Fibroblast of gingiva (primary cell): ENCODE measurements around the gene GUCD1.
"Not testable (repeated sequence)": the region's sequence is repeated elsewhere in the genome, so short reads cannot be mapped to it uniquely, and the experiment has no call there.

ENCODE experiments used
- DNase-seq: peaks from one replicate; pipeline ENCODE4 v3.0.0-alpha.2; 2011; ENCODE audit warnings: low read depth

GUCD1 gene

DNA sequence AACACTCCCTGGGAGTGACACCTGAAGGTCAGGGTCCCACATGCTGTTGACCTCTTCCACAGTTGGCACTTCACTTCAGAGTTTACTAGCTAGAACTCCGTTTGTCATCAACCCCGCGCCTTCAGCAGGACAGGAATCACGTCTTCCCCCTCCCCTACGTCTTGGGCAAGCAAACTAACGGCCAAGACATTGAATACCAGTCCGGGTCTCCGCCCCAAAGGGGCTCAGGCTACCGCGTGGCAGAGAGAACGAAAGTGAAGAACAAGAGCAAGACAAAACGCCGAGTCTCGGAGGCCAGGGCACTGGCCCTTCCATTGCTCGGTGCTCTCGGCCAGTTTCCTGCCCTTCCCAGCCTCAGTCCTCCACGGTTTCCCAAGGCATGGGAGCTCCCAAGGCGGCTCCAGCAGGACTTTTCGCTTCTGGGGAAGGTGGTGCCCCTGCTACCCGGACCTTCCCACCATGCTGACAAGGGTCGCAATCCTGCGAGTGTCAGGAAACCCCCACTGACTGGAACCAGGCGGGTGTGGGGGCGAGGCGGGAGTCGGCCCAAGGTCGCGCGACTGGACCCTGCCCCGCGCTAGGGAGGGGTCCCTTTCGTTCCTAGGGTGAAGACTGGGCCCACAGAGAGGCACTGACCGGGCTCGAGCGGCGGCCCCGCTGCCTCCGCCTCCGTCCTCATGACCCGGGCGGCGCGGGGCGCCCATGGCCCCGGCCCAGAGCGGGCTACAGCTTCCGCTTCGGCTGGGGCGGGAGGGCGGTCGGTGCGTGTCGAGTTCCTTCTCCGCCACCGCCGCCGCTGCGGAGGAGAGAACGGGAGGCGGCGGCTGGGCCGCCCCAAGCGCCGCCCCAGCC is at the start of gene GUCD1:
GUCD1 (minus strand) TSS at position 826 of the 852 bp plus-strand sequence; CDS start at position 679, 147 bp downstream.
- DNase-seq: peak; percentile 49

DNA sequence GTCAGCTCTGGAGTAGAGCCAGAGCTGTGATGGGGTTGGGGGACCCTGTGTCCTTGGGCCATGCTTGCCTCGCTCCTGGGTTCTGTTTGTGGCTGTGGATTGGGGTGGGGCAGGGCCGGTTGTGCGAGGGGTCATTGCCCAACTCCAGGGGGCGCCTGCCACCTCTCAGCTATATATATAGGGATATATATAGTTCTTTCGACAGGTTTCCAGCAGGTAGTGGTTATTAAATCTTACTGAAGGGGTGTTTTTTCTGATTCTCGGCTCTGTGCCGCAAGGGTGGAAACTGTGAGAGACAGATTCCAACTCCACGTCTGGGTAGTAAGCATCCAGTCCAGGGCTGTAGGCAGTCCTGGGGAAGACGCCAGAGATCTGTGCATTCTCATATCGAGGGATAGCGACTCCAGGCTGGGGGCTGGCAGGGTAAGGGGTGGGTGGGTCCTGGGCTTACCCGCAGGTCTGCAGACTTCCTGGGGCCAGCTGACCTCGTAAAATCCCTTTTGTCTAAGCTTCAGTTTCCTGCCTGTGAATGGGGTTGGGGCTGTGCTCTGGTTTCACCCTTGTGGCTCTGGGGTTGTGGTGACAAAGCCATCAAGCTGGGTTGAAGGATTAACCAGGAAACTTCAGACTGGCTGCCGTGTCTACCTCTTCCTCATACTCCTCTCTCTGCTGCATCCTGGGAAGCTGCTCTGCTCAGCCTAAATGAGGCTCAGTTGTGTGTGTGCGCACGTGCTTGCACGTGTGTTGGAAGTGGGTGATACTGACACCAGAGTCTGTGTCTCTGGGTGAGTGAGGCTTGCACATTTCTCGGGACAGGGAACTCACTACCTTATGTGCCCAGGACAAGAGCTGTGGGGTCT is 49.1 kb upstream of the GUCD1 start:
- not testable (repeated sequence) for DNase-seq

DNA sequence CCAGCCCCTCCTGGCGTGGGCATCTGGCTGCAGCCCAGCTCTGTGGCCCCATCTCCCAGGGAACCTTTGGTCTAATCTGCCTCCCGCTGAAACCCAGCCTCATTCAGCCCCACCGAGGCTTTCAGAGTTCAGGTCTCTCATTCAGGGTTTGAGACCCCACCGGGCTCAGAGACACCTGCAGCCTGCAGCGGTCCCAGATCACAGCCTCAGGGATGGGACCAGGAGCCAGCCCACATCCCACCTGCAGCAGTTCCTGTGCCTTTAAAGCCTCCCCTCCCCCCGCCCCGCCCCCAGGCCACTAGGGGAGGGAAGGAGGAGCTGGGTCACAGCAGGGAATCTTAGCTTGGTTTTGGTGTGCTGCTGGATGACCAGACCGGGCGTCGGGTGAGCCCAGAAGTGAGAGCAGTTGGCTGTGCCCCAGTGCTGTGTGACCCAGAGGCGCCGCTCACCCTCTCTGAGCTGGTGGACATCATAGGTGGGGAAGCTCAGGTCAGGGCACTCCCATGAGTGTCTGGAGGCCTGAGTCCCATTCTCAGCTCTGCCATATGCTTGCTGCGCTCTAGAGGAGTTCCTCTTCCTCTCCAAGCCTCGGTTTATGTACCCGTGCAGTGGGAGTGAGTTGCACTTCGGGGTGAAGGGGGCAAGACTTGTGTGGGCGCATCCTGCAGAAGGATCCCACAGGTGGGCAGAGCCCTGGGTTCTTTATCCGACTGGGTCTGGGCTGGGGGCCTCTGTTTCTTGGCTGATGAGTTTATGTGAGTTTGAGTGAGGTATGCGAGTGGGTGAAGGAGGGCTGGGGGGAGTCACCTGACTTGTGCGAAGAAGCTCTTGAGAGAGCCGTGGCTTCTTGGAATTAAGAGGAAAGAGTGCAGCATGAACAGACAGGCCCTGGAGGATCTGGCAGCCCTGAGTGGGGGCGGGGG is 48.2 kb upstream of the GUCD1 start, which contains the start of gene GGT1:
GGT1 (plus strand) TSS at position 347 of the 923 bp plus-strand sequence. CDS start 7,889 bp downstream, outside the sequence.
- DNase-seq: not testable (repeated sequence)

DNA sequence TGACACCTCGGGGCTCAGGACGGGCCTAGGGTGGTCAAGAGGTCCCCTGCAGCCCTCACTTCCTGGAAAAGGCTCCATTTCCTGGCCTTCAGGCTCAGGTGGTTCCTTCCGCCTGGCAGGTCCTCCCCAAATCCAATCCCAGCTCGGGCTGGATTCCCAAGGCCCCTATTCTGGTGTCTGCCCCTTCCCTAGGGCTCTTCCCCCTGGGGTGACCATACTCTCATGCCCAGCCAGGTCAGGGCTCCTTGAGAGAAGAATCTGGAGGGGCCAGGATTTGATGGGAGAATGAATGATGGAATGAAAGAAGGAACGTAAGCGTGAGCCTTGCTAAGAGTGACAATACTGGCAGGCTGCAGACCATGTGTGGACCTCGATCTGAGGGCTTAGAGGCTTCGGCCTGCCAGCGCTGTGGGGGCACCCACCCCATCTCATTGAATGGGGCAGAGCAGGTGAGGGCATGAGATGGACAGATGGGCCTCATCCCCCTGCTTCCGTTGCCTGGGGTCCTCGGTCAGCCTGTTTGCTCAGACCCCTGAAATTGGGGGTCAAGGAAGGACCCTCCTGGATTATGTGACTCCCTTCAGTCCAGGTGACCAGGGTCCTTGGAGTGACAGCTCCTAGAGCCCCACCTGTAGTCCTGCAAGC is 47.3 kb upstream of the GUCD1 start:
- DNase-seq: not testable (repeated sequence)

GRCh38 chr22:24601217-24602104 is 46.5 kb upstream of the GUCD1 start:
- no peak for DNase-seq

DNA sequence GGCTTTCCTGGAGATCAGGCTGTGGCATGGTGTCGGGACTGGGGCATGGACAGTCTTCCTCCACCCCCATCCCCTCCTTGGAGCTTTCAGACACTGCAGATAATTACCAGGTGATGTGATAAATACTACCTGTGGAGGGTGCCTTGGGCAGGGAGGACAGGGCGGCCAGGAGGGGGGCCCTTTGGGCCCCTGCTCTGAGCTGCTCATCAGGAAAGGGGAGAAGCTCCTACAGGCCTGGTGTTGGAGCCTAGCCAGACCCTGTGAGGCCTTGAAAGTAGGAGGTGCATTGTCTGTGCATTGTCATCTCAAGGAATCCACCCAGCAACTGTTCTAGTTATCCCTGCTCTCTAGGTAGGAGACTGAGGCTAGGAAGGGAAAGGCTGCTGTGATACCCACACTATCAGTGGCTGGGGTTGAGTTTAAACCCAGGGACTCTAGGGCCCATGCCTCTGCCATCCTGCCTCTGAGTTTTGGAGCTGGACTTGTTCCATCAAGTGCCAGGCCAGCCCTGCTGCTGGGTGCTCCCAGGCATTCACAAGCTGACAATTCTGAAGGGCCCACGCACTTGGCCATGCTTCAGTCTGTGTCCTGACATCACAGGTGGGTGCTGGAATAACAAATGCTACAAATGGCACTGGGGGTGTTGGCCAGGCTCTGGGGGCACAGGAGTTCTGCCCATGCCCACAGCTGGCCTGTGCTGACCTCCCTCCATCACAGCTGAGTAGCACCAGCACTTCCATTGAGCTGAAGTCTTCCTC is 45.2 kb upstream of the GUCD1 start:
- DNase-seq: not testable (repeated sequence)

DNA sequence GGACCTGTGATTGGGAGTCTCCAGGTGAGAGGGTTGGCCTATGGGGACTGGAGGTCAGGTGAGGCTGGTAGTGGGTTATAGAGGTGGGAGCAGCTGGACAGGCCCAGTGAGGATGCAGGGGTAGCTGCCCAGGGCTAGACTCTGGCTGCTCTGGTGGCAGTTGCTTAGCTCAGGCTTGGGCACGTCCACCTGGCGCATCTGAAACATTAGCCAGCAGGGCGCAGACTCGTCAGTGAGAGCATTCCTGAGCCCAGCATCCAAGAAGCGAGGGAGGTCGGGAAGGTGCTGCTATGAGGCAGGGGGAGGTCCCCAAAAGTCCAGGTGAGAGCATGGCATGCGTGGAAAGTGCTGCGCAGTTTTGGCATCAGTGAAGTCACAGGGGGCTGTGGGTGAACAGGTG is 44.6 kb upstream of the GUCD1 start:
- DNase-seq: no peak

DNA sequence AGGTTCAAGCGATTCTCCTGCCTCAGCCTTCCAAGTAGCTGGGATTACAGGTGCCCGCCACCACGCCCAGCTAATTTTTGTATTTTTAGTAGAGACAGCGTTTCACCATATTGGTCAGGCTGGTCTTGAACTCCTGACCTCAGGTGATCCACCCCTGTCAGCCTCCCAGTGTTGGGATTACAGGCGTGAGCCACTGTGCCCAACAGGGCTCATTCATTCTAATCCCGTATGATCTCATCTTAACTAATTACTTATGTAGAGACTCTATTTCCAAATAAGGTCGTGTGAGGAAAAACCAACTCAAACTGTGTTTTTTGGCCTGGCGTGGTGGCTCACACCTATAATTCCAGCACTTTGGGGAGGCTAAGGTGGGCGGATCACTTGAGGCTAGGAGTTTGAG is 42.1 kb upstream of the GUCD1 start:
- DNase-seq: not testable (repeated sequence)

- DNase-seq: no peak
Observed at GRCh38 chr22:24595863-24596262, 40.9 kb upstream of the GUCD1 start.

DNA sequence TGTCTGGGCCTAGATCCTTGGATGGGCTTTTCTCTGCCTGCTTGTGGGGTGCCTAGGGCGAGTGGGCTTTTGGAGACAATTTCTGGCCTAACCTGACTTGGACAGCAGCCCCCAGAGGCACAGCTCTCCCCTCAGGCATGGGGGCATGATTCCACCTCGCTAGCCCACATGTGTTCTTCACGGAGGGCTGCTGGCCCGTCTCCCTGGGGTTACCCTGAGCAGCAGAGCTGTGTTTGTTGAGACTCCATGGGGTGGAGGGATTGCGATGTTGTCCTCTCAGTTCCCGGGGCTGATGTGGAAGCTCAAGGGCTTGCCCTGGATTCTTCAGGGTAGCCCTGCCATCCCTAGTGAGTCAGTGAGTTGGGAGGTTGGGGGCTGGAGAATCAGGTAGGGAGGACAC is 40.3 kb upstream of the GUCD1 start:
- DNase-seq: no peak

DNA sequence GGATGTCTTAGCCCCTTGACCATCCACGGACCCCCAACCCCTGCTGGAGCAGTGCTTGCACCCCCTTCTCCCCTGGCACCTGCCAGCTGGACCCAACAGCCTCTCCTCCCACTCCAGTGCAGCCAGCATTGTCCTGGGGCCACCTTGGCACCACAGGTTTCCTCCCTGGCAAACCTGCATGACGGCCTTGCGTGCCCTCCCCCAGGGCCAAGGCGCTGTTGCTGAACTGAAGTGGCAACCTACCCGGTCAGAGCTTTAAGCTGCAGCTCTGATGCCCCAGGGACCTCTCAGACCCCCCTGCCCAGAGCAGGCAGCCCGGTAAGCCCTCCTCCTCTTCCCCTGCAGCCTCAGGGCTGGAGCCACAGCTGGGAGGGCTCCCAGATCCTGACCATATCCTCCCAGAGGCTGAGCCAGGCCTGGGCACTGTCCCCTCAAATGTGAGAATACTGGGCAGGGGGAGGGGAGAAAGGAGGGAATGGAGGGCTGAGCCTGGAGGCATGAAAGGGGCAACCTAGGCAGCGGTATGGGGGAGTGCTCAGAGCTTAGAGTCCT is 39.7 kb upstream of the GUCD1 start:
- DNase-seq: no peak

- no peak for DNase-seq
Observed at GRCh38 chr22:24593836-24594568, 39.1 kb upstream of the GUCD1 start.

DNA sequence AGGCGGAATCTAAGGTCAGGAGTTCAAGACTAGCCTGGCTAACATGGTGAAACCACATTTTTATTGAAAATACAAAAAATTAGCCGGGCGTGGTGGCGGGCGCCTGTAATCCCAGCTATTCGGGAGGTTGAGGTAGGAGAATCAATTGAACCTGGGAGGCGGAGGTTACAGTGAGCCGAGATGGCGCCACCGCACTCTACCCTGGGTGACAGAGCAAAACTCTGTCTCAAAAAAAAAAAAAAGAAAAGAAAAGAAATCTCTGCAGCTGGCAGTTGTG is 38.6 kb upstream of the GUCD1 start:
- not testable (repeated sequence) for DNase-seq

DNA sequence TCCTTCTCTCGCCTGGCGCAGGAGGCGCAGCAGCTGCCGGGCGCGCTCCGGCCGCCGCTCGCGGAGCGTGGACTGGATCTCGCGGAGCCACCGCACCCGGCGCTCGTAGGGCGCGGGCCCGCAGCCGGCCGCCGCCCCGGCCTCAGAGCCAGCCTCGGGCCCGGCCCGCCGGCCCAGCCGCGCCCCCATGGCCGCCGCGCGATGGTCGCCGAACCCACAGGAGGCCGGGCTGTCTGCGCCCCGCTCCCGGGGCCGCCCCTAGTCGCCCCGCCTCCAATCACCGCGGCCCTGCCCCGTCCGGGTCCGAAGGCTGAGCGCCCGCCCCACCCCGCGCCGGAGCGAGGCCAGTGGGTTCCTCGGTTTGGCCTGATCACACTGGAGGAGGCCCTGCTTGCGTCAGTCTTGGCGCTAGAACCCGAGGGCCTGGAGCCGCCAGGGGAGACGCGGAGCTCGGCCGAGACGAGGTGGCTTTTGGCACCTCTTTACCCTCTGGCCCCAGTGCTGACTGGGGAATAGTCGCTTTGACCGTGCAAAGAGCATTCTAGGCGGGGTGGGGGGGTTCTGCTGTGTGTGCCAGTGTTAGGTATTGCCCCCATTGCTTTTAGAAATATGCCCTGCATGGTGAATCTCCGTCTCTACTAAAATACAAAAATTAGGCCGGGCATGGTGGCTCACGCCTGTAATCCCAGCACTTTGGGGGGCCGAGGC is 38.1 kb upstream of the GUCD1 start, which contains the start of gene LRRC75B:
LRRC75B (minus strand) TSS at position 223 of the 708 bp plus-strand sequence; CDS start at position 189, 34 bp downstream.
- peak; percentile 87 for DNase-seq

- no peak for DNase-seq
Observed at GRCh38 chr22:24592058-24592850, 37.3 kb upstream of the GUCD1 start.

DNA sequence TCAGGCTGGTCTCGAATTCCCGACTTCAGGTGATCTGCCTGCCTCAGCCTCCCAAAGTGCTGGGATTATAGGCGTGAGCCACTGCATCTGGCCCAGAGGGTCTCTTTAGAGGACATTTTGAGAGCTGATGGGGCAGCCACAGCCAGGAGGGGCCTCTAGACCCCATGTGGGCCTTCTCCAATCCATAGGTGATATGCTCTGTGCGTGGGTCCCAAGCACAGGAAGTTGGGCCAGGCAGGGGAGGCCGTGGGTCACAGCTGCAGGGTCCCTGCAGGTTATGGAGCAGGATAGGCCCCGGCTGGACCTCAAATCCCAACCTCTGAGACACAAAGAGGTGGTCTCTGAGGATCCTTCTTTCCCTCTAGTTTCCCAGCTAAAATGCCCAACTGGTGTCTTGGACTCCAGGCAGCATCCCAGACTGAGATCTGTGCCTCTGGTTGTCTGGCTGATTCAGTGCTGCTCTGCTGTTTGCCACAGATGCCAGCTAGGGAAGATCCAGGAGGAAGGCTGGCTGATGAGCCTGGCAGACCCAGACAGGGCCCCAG is 36.4 kb upstream of the GUCD1 start:
- no peak for DNase-seq
